Prostate gland (tissue), 2 donors: ENCODE measurements around the gene RFX7. TPM values are rescaled to one million over a fixed set of nuclear protein-coding genes. Genes with fewer than 3 reads are reported as not detected.
A peak's percentile ranks its signal among the peaks of the same experiment; 100 is the strongest.

Experiments
- DNase-seq: peaks from one replicate; pipeline ENCODE4 v3.0.0-alpha.2; 2019; ENCODE audit warnings: low spot score
- H3K27ac ChIP-seq, 2 donors: fragments of 200-600 bp; sonication (generic); 2 replicates each; pipeline ENCODE4 v1.5.1; 2017 to 2019
- H3K27me3 ChIP-seq: fragments of 200-600 bp; sonication (generic); replicated peaks from 2 replicates; pipeline ENCODE4 v1.5.1; 2019; ENCODE audit not compliant: insufficient read depth
- H3K36me3 ChIP-seq, 2 donors: fragments of 200-600 bp; sonication (generic); 1 replicate in 1 of 2; 2 replicates in 1 of 2; pipeline versions ENCODE4 v1.5.1 to v1.8.1; 2017 to 2019
- H3K4me1 ChIP-seq: fragments of 200-600 bp; sonication (generic); replicated peaks from 2 replicates; pipeline ENCODE4 v1.5.1; 2019
- H3K4me3 ChIP-seq, 2 donors: fragments of 200-600 bp; sonication (generic); 2 replicates each; pipeline ENCODE4 v1.5.1; 2017 to 2019
- H3K9me3 ChIP-seq: fragments of 200-600 bp; sonication (generic); 2 replicates; pipeline ENCODE4 v1.5.1; 2017
- CTCF ChIP-seq, 4 experiments: fragments of 200-600 bp in 2 of 4; fragments of 450-650 bp in 2 of 4; sonication (generic) in 2 of 4; IDR thresholded peaks; 1 replicate in 3 of 4; 2 replicates in 1 of 4; pipeline ENCODE4 v1.5.1; 2016 to 2019; ENCODE audit warnings: antibody characterized with exemption in 4 of 4, mild to moderate bottlenecking in 2 of 4, moderate library complexity in 2 of 4
- POLR2A ChIP-seq: fragments of 450-650 bp; IDR thresholded peaks from one replicate; pipeline ENCODE4 v1.6.1; 2016; ENCODE audit warnings: antibody characterized with exemption, mild to moderate bottlenecking
- POLR2AphosphoS5 ChIP-seq: sonication (generic); formaldehyde crosslinking; IDR thresholded peaks from one replicate; pipeline ENCODE4 v1.6.1; 2017; ENCODE audit warnings: antibody characterized with exemption
- WGBS: methylation state at CpG from one replicate; pipeline ENCODE4 v1.1.5; 2018; 5-methylcytosine and 5-hydroxymethylcytosine counted together
- intact Hi-C: fragments of 100-400 bp; cut with DNase I; formaldehyde crosslinking; loops from one replicate; pipeline ENCODE4 v1.14.2; 2022
- small RNA-seq, 2 donors: library from RNA; depleted of rRNA; stranded (forward); fragments of <200 nt; gene quantifications; one replicate each; pipeline ENCODE3, GENCODE V24; 2016
- total RNA-seq, 2 donors: library from RNA; depleted of rRNA; stranded (reverse); fragments of >200 nt; gene quantifications; one replicate each; pipeline ENCODE4 v1.1.0, GENCODE V29; 2016

RFX7 gene
- total RNA-seq, 2 donors from 2014 or later: 9.3 to 15.1 TPM

- DNase-seq: no peak
- no peaks in the 10 kb centered on the region for H3K36me3 ChIP-seq
- no peak overlapping the region for H3K4me3 ChIP-seq
- no peaks in the 10 kb centered on the region for H3K4me1 ChIP-seq
- no peaks in the 10 kb centered on the region for H3K9me3 ChIP-seq
- 51% methylated on average over 1 of the region's 1 CpG for WGBS
- intact Hi-C loops: no loop called here
- no peak overlapping the region for H3K27ac ChIP-seq
- H3K27me3 ChIP-seq: no peaks in the 10 kb centered on the region
- TF ChIP-seq POLR2A (no peak), POLR2AphosphoS5 (no peak), CTCF (IDR thresholded peaks at IDR 0.05) (no peak)
Observed at GRCh38 chr15:56042031-56042430, 201.6 kb downstream of the RFX7 start.

- TF ChIP-seq POLR2AphosphoS5: peak; percentile 90
- no peak for TF ChIP-seq CTCF (IDR thresholded peaks at IDR 0.05)
- Histone ChIP-seq H3K4me3 (no peak overlapping the region), H3K27me3 (no peaks in the 10 kb centered on the region), H3K9me3 (no peaks in the 10 kb centered on the region), H3K27ac (peak overlapping the region; percentile 31 to 40), H3K4me1 (no peaks in the 10 kb centered on the region), H3K36me3 (no peaks in the 10 kb centered on the region)
- intact Hi-C loops: no loop called here
- WGBS: 41% methylated on average over 8 of the region's 8 CpGs
- peak; percentile 76 for DNase-seq
Observed at GRCh38 chr15:56040081-56041035, 203.3 kb downstream of the RFX7 start.

- Histone ChIP-seq H3K4me1 (no peaks in the 10 kb centered on the region), H3K27ac (no peak overlapping the region), H3K27me3 (no peaks in the 10 kb centered on the region), H3K9me3 (no peaks in the 10 kb centered on the region), H3K4me3 (no peak overlapping the region), H3K36me3 (no peaks in the 10 kb centered on the region)
- DNase-seq: no peak
- WGBS: 95% methylated on average over 4 of the region's 4 CpGs
- no peak for TF ChIP-seq POLR2A
- intact Hi-C loops: no loop called here
Observed at GRCh38 chr15:56038707-56039106, 205.0 kb downstream of the RFX7 start.

- TF ChIP-seq POLR2AphosphoS5 (no peak), POLR2A (no peak), CTCF (IDR thresholded peaks at IDR 0.05) (no peak)
- DNase-seq: no peak
- H3K27ac ChIP-seq: no peak overlapping the region
- WGBS: 55% methylated on average over 3 of the region's 3 CpGs
- no peaks in the 10 kb centered on the region for H3K36me3 ChIP-seq
- no peaks in the 10 kb centered on the region for H3K27me3 ChIP-seq
- no peaks in the 10 kb centered on the region for H3K4me1 ChIP-seq
- intact Hi-C loops: no loop called here
- H3K4me3 ChIP-seq: no peak overlapping the region
- no peaks in the 10 kb centered on the region for H3K9me3 ChIP-seq
Observed at GRCh38 chr15:56038015-56038414, 205.7 kb downstream of the RFX7 start.

Small RNA genes within 50 kb of the gene (small RNA-seq; reads per million reads assigned to genes)
- gene CD24P2 (0 reads per million in 2 donors), gene RNU6-1287P (0 reads per million in 2 donors)

Other genes starting within 250 kb of the RFX7 start
- 1 to 10 TPM; 8.7 to 9.4 TPM for gene TEX9, start 121.5 kb upstream of the RFX7 start, total RNA-seq
- gene MNS1, start 221.3 kb upstream of the RFX7 start, total RNA-seq: 1 to 10 TPM; 1.5 to 4.5 TPM